ENCODE measurements around the gene HSBP1L1. TPM values are rescaled to one million over a fixed set of nuclear protein-coding genes. Genes with fewer than 3 reads are reported as not detected.
A peak's percentile ranks its signal among the peaks of the same experiment; 100 is the strongest.

HSBP1L1 gene
- polyA plus RNA-seq, 1 of the 3 experiments (the other 2 are of a cell fraction) = 7.4 TPM

GRCh38 chr18:79988451-79989194 is 24.2 kb downstream of the HSBP1L1 start, which contains the start of gene TXNL4A:
Gene TXNL4A (minus strand): TSS chr18:79988563. CDS start chr18:79988392, 171 bp downstream.
- 0 out of 2 replicates have a peak, but pooled peaks have one; percentile 34 for TF ChIP-seq TEAD4 (IDR thresholded peaks at IDR 0.05; ENCODE audit: borderline replicate concordance, insufficient read depth)
- TF ChIP-seq CHD2 (IDR thresholded peaks at IDR 0.05; ENCODE audit: low read length, partially characterized antibody) = peak; percentile 61
- TF ChIP-seq TAF1 (IDR thresholded peaks at IDR 0.05; ENCODE audit: borderline replicate concordance, low read depth, low read length) = peak; percentile 50
- peak; percentile 81 for TF ChIP-seq MXI1 (IDR thresholded peaks at IDR 0.05; ENCODE audit: low read depth, low read length)
- TF ChIP-seq MAX (IDR thresholded peaks at IDR 0.05; ENCODE audit: low read depth) = peak; percentile 68
- no peak for TF ChIP-seq NFIC (IDR thresholded peaks at IDR 0.05; ENCODE audit: borderline replicate concordance)
- TF ChIP-seq EZH2phosphoT487 (IDR thresholded peaks at IDR 0.05; ENCODE audit: borderline replicate concordance, low read depth) = no peak
- TF ChIP-seq POLR2AphosphoS5 (IDR thresholded peaks at IDR 0.05; ENCODE audit: low read depth, low read length) = peak; percentile 87
- peak; percentile 61 for TF ChIP-seq NRF1 (IDR thresholded peaks at IDR 0.05; ENCODE audit: low read depth, low read length)
- TF ChIP-seq RAD21 (IDR thresholded peaks at IDR 0.05; ENCODE audit: low read length) = no peak
- CTCF ChIA-PET = interaction anchor here (1.1 to 1.7 kb wide), 2 partner anchors 12 to 21 kb away, joined by 3 to 4 read pairs; no protein-coding TSS in a partner anchor

GRCh38 chr18:79989195-79989497 is 24.7 kb downstream of the HSBP1L1 start:
- Histone ChIP-seq H3K36me3 (replicated peaks in 1 of 2; ENCODE audit: control insufficient read depth in 1 of 2, insufficient read depth in 2 of 2, low read length in 1 of 2) (peaks cover 2 to 18% of the 10 kb centered on the region in 2 experiments), H4K20me1 (ENCODE audit: insufficient read depth) (peaks cover 34% of the 10 kb centered on the region), H3F3A (replicated peaks; ENCODE audit: insufficient read depth) (peaks cover 14% of the 10 kb centered on the region), H3K4me3 (ENCODE audit: low read depth in 2 of 2, low read length in 1 of 2) (peak overlapping the region; percentile 74 to 97), H2AFZ (ENCODE audit: low read depth) (peak overlapping the region; percentile 94), H3K9me3 (no peaks in the 10 kb centered on the region), H3K9me2 (no peaks in the 10 kb centered on the region), H3K27ac (ENCODE audit: low read depth in 2 of 2, low read length in 1 of 2) (peak overlapping the region in 1 of 2 experiments; percentile 85; a peak in 2 of 4 replicates), H3K9ac (peak overlapping the region; percentile 90; the same call in 1 of the 2 replicates), H3K4me1 (ENCODE audit: control insufficient read depth in 1 of 2, insufficient read depth in 2 of 2, low read depth in 1 of 2, low read length in 1 of 2) (peaks cover 4 to 11% of the 10 kb centered on the region in 2 experiments; a peak in 2 of 4 replicates), H3K27me3 (ENCODE audit: insufficient read depth) (no peaks in the 10 kb centered on the region), H3K79me2 (ENCODE audit: insufficient read depth) (peaks cover 41% of the 10 kb centered on the region), H3K4me2 (peak overlapping the region; percentile 97)
- POLR2A ChIA-PET = interaction anchor here (0.7 to 1.0 kb wide), 2 partner anchors 37 to 167 kb away, joined by 4 read pairs; no protein-coding TSS in a partner anchor
- TF ChIP-seq RXRA (IDR thresholded peaks at IDR 0.05; ENCODE audit: borderline replicate concordance, low read depth) (no peak), TAF1 (IDR thresholded peaks at IDR 0.05; ENCODE audit: borderline replicate concordance, low read depth, low read length) (no peak), FOSL2 (IDR thresholded peaks at IDR 0.05; ENCODE audit: borderline replicate concordance, low read depth) (no peak), MXI1 (IDR thresholded peaks at IDR 0.05; ENCODE audit: low read depth, low read length) (no peak), TCF12 (IDR thresholded peaks at IDR 0.05) (no peak), SIN3A (IDR thresholded peaks at IDR 0.05; ENCODE audit: borderline replicate concordance, low read depth, low read length) (no peak), NFIC (IDR thresholded peaks at IDR 0.05; ENCODE audit: borderline replicate concordance) (no peak)
- WGBS (ENCODE audit: low lambda C conversion rate) = 65% methylated on average over 14 of the region's 14 CpGs
- no peak for DNase-seq
- CTCF ChIA-PET = interaction anchor here (1.1 to 1.7 kb wide), 2 partner anchors 13 to 22 kb away, joined by 3 to 4 read pairs; no protein-coding TSS in a partner anchor

More at GRCh38 chr18:79988451-79989194, 24.2 kb downstream of the HSBP1L1 start, which contains the start of gene TXNL4A:
- H3K4me1 ChIP-seq (ENCODE audit: control insufficient read depth in 1 of 2, insufficient read depth in 2 of 2, low read depth in 1 of 2, low read length in 1 of 2) = peaks cover 4 to 11% of the 10 kb centered on the region in 2 experiments; a peak in 2 of 4 replicates
- H3K4me3 ChIP-seq (ENCODE audit: low read depth in 2 of 2, low read length in 1 of 2) = peak within 1 kb of the TSS; percentile 74 to 97
- H3K27me3 ChIP-seq (ENCODE audit: insufficient read depth) = no peaks in the 10 kb centered on the region
- H3K9me3 ChIP-seq = no peaks in the 10 kb centered on the region
- H3K4me2 ChIP-seq = peak within 1 kb of the TSS; percentile 97
- H3K9me2 ChIP-seq = no peaks in the 10 kb centered on the region
- peaks cover 46% of the 10 kb centered on the region for H3K79me2 ChIP-seq (ENCODE audit: insufficient read depth)
- peaks cover 14% of the 10 kb centered on the region for H3F3A ChIP-seq (replicated peaks; ENCODE audit: insufficient read depth)
- 3% methylated on average over 12 of the region's 71 CpGs for WGBS (ENCODE audit: low lambda C conversion rate)
- H2AFZ ChIP-seq (ENCODE audit: low read depth) = peak within 1 kb of the TSS; percentile 94
- POLR2A ChIA-PET = interaction anchor here (0.7 to 1.0 kb wide), 2 partner anchors 36 to 167 kb away, joined by 4 read pairs; no protein-coding TSS in a partner anchor
- H3K27ac ChIP-seq (ENCODE audit: low read depth in 2 of 2, low read length in 1 of 2) = peak within 1 kb of the TSS; percentile 85 to 86
- peak; percentile 92 for DNase-seq
- peaks cover 39% of the 10 kb centered on the region for H4K20me1 ChIP-seq (ENCODE audit: insufficient read depth)
- H3K9ac ChIP-seq = peak within 1 kb of the TSS; percentile 90
- peaks cover 2 to 21% of the 10 kb centered on the region in 2 experiments for H3K36me3 ChIP-seq (replicated peaks in 1 of 2; ENCODE audit: control insufficient read depth in 1 of 2, insufficient read depth in 2 of 2, low read length in 1 of 2)
